NB4 (cell line): ENCODE results near the gene XPC.

ENCODE experiments used
- DNase-seq: peaks from one replicate; pipeline ENCODE4 v3.0.0; 2010; ENCODE audit warnings: low read depth
- H3K4me3 ChIP-seq: one replicate; pipeline ENCODE4 v1.5.1; 2011; ENCODE audit warnings: mild to moderate bottlenecking, low read depth, low read length, moderate library complexity
- CTCF ChIP-seq: IDR thresholded peaks from one replicate; pipeline ENCODE4 v1.5.1; 2012; ENCODE audit warnings: low read depth, low read length
- MYC ChIP-seq: IDR thresholded peaks from 2 replicates; pipeline ENCODE4 v1.6.1; 2011; ENCODE audit warnings: low read depth, low read length
- POLR2A ChIP-seq: IDR thresholded peaks from 2 replicates; pipeline ENCODE4 v1.6.1; 2011; ENCODE audit warnings: mild to moderate bottlenecking; ENCODE audit not compliant: insufficient read length; ENCODE audit errors: extremely low read depth
- TF ChIP-seq, protein P1 (sequence below): IDR thresholded peaks from 2 replicates; pipeline ENCODE4 v1.6.1; 2011; ENCODE audit warnings: low read depth, low read length

Gene XPC

DNA sequence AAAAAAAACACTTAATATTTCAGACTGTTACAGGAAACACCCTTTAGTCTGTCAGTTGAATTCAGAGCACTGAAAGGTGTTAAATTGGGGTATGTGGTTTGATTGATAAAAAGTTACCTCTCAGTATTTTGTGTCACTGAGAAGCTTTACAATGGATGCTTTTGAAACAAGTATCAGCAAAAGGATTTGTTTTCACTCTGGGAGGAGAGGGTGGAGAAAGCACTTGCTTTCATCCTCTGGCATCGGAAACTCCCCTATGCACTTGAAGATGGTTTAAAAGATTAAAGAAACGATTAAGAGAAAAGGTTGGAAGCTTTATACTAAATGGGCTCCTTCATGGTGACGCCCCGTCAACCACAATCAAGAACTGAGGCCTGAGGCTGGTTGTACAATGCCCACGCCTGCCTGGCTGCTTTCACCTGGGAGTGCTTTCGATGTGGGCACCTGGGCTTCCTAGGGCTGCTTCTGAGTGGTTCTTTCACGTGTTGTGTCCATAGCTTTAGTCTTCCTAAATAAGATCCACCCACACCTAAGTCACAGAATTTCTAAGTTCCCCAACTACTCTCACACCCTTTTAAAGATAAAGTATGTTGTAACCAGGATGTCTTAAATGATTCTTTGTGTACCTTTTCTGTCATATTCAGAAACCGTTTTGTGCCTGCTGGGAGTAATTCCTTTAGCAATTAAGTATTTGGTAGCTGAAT, 35.7 kb downstream of the XPC start:
- DNase-seq, result no peak
- H3K4me3 ChIP-seq, result no peak overlapping the region
- TF ChIP-seq CTCF (no peak), POLR2A (no peak), MYC (no peak)
- TF ChIP-seq, protein P1, sequence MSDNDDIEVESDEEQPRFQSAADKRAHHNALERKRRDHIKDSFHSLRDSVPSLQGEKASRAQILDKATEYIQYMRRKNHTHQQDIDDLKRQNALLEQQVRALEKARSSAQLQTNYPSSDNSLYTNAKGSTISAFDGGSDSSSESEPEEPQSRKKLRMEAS, result no peak

DNA sequence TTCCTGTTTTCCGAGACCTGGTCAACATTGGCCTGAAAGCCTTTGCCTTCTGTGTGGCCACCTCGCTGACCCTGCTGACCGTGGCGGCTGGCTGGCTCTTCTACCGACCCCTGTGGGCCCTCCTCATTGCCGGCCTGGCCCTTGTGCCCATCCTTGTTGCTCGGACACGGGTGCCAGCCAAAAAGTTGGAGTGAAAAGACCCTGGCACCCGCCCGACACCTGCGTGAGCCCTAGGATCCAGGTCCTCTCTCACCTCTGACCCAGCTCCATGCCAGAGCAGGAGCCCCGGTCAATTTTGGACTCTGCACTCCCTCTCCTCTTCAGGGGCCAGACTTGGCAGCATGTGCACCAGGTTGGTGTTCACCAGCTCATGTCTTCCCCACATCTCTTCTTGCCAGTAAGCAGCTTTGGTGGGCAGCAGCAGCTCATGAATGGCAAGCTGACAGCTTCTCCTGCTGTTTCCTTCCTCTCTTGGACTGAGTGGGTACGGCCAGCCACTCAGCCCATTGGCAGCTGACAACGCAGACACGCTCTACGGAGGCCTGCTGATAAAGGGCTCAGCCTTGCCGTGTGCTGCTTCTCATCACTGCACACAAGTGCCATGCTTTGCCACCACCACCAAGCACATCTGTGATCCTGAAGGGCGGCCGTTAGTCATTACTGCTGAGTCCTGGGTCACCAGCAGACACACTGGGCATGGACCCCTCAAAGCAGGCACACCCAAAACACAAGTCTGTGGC, 36.6 kb downstream of the XPC start:
- H3K4me3 ChIP-seq, result no peak overlapping the region
- no peak for DNase-seq
- no peak for TF ChIP-seq POLR2A
- no peak for TF ChIP-seq CTCF
- TF ChIP-seq MYC, result no peak
- TF ChIP-seq, protein P1, result no peak

GRCh38 chr3:14141144-14141543, 37.3 kb downstream of the XPC start:
- TF ChIP-seq, protein P1, result no peak
- no peak for TF ChIP-seq POLR2A
- TF ChIP-seq MYC, result no peak
- no peak for TF ChIP-seq CTCF

DNA sequence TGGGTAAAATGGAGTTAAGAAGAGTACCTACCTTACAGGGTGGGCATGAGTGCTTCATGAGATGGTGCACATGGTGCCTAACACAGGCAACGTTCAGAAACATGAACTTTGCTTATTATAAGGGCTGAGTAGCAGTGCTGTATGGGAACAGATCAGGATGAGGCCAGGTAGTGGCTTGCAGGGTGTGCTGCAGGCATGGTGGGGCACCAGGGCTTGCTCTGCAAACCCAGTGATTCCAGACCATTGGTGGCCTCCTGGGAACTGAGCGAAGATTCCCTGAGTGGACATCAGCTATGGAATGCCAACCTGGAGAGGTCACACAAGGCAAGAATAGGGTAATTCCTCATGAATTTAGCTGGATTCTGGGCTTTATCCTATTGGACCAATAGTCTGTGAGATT, 37.7 kb downstream of the XPC start:
- DNase-seq, result no peak
- TF ChIP-seq MYC, result no peak
- no peak for TF ChIP-seq POLR2A
- TF ChIP-seq, protein P1, result no peak
- TF ChIP-seq CTCF, result no peak
- no peak overlapping the region for H3K4me3 ChIP-seq

More at GRCh38 chr3:14141144-14141543, 37.3 kb downstream of the XPC start:
- no peak for DNase-seq
- no peak overlapping the region for H3K4me3 ChIP-seq

GRCh38 chr3:14139771-14140170, 38.6 kb downstream of the XPC start:
- DNase-seq, result no peak
- no peak overlapping the region for H3K4me3 ChIP-seq
- TF ChIP-seq, protein P1, result no peak
- no peak for TF ChIP-seq MYC
- TF ChIP-seq CTCF, result no peak
- TF ChIP-seq POLR2A, result no peak
